Gastrocnemius medialis (tissue), 4 donors: ENCODE data around the gene ZEB1.

Source experiments
- CTCF ChIP-seq, 5 experiments: fragments of 450-650 bp in 3 of 5; fragments of 200-600 bp in 2 of 5; sonication (generic) in 2 of 5; IDR thresholded peaks in 4 of 5; conservative IDR thresholded peaks in 1 of 5; 1 replicate in 4 of 5; 2 replicates in 1 of 5; pipeline ENCODE4 v1.5.1; 2016 to 2019; ENCODE audit warnings: antibody characterized with exemption in 5 of 5, mild to moderate bottlenecking in 3 of 5, moderate library complexity in 3 of 5
- POLR2A ChIP-seq, 2 donors: fragments of 450-650 bp; IDR thresholded peaks; one replicate each; pipeline ENCODE4 v1.6.1; 2017; ENCODE audit warnings: antibody characterized with exemption in 2 of 2, mild to moderate bottlenecking in 2 of 2, moderate library complexity in 2 of 2

GRCh38 chr10:31451766-31452165 is 132.8 kb downstream of the ZEB1 start:
- TF ChIP-seq CTCF (IDR thresholded peaks at IDR 0.05 in 4 of 5, conservative IDR thresholded peaks at IDR 0.05 in 1 of 5) (no peak), POLR2A (IDR thresholded peaks at IDR 0.05) (no peak)
